Putamen (tissue), 1 donor: Measurements from ENCODE around the gene OAS1.
A peak's percentile ranks its signal among the peaks of the same experiment; 100 is the strongest.

Experiments
- DNase-seq: peaks from one replicate; pipeline ENCODE4 v3.0.0-alpha.2; 2016; ENCODE audit warnings: low spot score

Gene OAS1

GRCh38 chr12:112906712-112907414, at the start of gene OAS1:
Gene OAS1 (plus strand): TSS chr12:112906962. CDS start chr12:112907040, 78 bp downstream.
- peak; percentile 37 for DNase-seq

GRCh38 chr12:112859291-112859690, 47.5 kb upstream of the OAS1 start:
- DNase-seq = no peak

GRCh38 chr12:112860181-112860580, 46.6 kb upstream of the OAS1 start:
- DNase-seq = no peak

- DNase-seq = no peak
Measured at GRCh38 chr12:112861284-112861683, 45.5 kb upstream of the OAS1 start.

GRCh38 chr12:112862636-112863290, 44.0 kb upstream of the OAS1 start:
- no peak for DNase-seq

- DNase-seq = no peak
Measured at GRCh38 chr12:112868459-112869041, 38.2 kb upstream of the OAS1 start.

GRCh38 chr12:112869091-112869490, 37.7 kb upstream of the OAS1 start:
- no peak for DNase-seq

- no peak for DNase-seq
Measured at GRCh38 chr12:112869778-112870177, 37.0 kb upstream of the OAS1 start.

GRCh38 chr12:112870267-112870980, 36.3 kb upstream of the OAS1 start:
- DNase-seq = no peak

- DNase-seq = no peak
Measured at GRCh38 chr12:112875608-112876007, 31.2 kb upstream of the OAS1 start.

GRCh38 chr12:112876506-112876905, 30.3 kb upstream of the OAS1 start:
- no peak for DNase-seq

- DNase-seq = no peak
Measured at GRCh38 chr12:112877006-112877405, 29.8 kb upstream of the OAS1 start.

GRCh38 chr12:112878488-112878887, 28.3 kb upstream of the OAS1 start:
- DNase-seq = no peak

GRCh38 chr12:112879191-112879705, 27.5 kb upstream of the OAS1 start:
- no peak for DNase-seq

- no peak for DNase-seq
Measured at GRCh38 chr12:112881602-112882001, 25.2 kb upstream of the OAS1 start.

GRCh38 chr12:112885236-112885635, 21.5 kb upstream of the OAS1 start:
- no peak for DNase-seq

GRCh38 chr12:112887550-112887949, 19.2 kb upstream of the OAS1 start:
- DNase-seq = no peak

- no peak for DNase-seq
Measured at GRCh38 chr12:112891093-112892024, 15.4 kb upstream of the OAS1 start.

GRCh38 chr12:112892856-112893255, 13.9 kb upstream of the OAS1 start:
- no peak for DNase-seq

- DNase-seq = no peak
Measured at GRCh38 chr12:112894128-112894527, 12.6 kb upstream of the OAS1 start.

GRCh38 chr12:112898380-112898779, 8.4 kb upstream of the OAS1 start:
- DNase-seq = no peak
